ENCODE measurements around the gene NGEF. TPM values are rescaled to one million over a fixed set of nuclear protein-coding genes. Genes with fewer than 3 reads are reported as not detected.

The NGEF gene
- total RNA-seq, 4 donors from 2014 or later, result 4.0 to 16.5 (median 6.2) TPM

DNA sequence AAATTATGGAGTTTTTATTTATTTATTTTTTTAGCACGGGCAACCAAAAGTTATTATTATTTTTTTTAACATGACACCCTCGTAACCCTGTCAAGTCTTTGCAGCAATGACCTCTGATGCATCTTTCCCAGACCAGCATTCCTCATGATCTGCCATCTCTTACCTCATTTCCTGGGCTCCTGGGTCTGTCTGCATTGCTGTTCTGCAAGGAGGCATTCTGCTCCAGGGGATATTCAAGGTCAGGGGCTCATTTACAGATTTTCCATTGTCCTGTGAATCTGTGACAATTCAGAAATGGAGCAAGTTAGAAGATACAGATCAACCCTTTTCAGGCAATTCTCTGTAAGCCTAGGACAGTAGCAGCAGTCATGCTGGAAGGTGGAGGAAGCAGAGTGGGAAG, 43.0 kb downstream of the NGEF start:
- no peak for DNase-seq
- Histone ChIP-seq H3K4me1 (no peaks in the 10 kb centered on the region), H3K36me3 (no peaks in the 10 kb centered on the region), H3K9me3 (no peaks in the 10 kb centered on the region), H3K4me3 (no peak overlapping the region), H3K27me3 (no peaks in the 10 kb centered on the region), H3K27ac (no peak overlapping the region)
- no peak for TF ChIP-seq POLR2A (IDR thresholded peaks at IDR 0.05)
- TF ChIP-seq, protein P1, sequence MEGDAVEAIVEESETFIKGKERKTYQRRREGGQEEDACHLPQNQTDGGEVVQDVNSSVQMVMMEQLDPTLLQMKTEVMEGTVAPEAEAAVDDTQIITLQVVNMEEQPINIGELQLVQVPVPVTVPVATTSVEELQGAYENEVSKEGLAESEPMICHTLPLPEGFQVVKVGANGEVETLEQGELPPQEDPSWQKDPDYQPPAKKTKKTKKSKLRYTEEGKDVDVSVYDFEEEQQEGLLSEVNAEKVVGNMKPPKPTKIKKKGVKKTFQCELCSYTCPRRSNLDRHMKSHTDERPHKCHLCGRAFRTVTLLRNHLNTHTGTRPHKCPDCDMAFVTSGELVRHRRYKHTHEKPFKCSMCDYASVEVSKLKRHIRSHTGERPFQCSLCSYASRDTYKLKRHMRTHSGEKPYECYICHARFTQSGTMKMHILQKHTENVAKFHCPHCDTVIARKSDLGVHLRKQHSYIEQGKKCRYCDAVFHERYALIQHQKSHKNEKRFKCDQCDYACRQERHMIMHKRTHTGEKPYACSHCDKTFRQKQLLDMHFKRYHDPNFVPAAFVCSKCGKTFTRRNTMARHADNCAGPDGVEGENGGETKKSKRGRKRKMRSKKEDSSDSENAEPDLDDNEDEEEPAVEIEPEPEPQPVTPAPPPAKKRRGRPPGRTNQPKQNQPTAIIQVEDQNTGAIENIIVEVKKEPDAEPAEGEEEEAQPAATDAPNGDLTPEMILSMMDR (IDR thresholded peaks at IDR 0.05), result no peak
- 89 to 95% methylated on average over 2 of the region's 2 CpGs for WGBS, 2 donors
- intact Hi-C loops (cut with DNase I), result no loop called here

DNA sequence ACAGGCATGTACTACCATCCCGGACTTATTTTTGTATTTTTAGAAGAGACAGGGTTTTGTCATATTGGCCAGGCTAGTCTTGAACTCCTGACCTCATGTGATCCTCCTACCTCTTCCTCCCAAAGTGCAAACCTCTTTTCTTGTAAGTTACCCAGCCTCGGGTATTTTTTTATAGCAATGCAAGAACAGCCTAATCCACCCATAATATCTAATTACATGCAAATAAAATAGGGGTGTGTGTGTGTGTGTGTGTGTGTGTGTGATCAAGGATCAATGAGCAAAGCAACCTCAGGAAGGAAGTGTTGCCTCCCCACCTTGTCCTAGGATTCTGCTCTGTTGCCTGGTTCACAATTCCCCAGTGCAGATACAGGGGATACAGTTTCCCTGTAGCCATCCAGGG, 45.6 kb downstream of the NGEF start:
- Histone ChIP-seq H3K4me3 (no peak overlapping the region), H3K9me3 (no peaks in the 10 kb centered on the region), H3K27me3 (peaks cover 0 to under 1% (median 0%) of the 10 kb centered on the region in 4 donors), H3K36me3 (no peaks in the 10 kb centered on the region), H3K27ac (no peak overlapping the region), H3K4me1 (no peaks in the 10 kb centered on the region)
- intact Hi-C loops (cut with DNase I), result no loop called here
- 54 to 63% methylated on average over 2 of the region's 2 CpGs for WGBS, 2 donors
- no peak for TF ChIP-seq POLR2A (IDR thresholded peaks at IDR 0.05)
- TF ChIP-seq, protein P1 (IDR thresholded peaks at IDR 0.05), result no peak
- no peak for DNase-seq

DNA sequence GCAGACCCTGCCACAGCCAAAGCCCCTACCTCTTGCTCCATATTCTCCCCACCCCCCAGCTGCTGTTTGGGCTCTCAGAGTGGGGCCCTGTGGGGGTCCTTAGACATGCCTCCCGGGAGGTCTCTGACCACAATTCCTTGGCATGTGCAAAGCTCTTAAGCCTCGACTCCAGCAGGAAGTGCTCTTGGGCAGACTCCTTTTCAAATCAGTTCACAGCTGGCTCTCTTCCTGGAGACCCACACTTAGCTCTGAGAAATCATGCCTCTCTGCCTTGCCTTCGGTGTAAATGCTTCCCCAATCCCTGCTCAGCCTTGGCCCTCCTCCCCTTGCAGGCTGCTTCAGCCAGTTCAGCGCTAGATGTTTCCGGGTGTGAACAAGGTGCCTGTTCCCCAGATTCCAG, 46.9 kb downstream of the NGEF start:
- 48 to 53% methylated on average over 5 of the region's 5 CpGs for WGBS, 2 donors
- TF ChIP-seq POLR2A (IDR thresholded peaks at IDR 0.05), result no peak
- TF ChIP-seq, protein P1 (IDR thresholded peaks at IDR 0.05), result no peak
- no peak for DNase-seq
- Histone ChIP-seq H3K27me3 (peaks cover 0 to 5% (median 0%) of the 10 kb centered on the region in 4 donors), H3K27ac (no peak overlapping the region), H3K36me3 (no peaks in the 10 kb centered on the region), H3K4me3 (no peak overlapping the region), H3K4me1 (no peaks in the 10 kb centered on the region), H3K9me3 (peaks cover 0 to 12% (median 0%) of the 10 kb centered on the region in 3 donors)
- intact Hi-C loops (cut with DNase I), result no loop called here

DNA sequence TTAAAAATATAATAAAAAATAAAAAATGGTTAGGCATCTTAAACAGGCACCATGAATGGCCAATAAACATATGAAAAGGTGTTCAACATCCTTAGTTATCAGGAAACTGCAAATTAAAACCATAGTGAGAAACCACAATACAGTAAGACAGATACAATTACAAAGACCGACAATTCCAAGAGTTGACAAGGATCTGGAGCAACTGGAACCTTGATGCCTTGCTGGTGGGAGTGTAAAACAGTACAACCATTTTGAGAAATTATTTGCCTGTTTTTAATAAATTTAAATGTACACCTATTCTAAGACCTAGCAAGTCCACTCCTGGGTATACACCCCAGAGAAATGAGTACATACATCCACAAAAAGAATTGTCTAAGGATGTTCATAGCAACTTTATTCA, 49.1 kb downstream of the NGEF start:
- Histone ChIP-seq H3K9me3 (peaks cover 0 to 12% (median 0%) of the 10 kb centered on the region in 3 donors), H3K36me3 (no peaks in the 10 kb centered on the region), H3K27ac (no peak overlapping the region), H3K4me1 (no peaks in the 10 kb centered on the region), H3K27me3 (peaks cover 0 to 5% (median 0%) of the 10 kb centered on the region in 4 donors), H3K4me3 (no peak overlapping the region)
- TF ChIP-seq, protein P1 (IDR thresholded peaks at IDR 0.05), result no peak
- TF ChIP-seq POLR2A (IDR thresholded peaks at IDR 0.05), result no peak
- intact Hi-C loops (cut with DNase I), result no loop called here
- WGBS, 2 donors, result 94 to 100% methylated on average over 1 of the region's 1 CpG
- DNase-seq, result no peak

DNA sequence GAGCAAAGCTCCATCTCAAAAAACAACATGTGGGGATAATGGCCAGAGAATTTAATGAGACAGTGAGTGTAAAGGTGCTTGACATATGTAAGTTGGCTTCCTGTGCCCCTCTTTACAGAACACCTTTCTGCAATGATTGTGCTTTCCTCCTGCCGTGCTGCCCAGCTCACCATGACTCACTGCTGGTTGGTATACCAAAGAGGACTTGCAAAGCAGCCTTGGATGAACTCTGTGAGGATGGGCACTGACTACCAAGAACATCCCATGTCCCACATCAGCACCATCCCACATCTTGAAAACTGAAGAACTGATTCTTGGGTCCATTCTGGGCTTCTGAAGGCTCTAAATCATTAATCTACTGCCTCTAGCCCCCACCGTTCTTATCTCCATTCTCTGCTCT, 52.2 kb downstream of the NGEF start:
- no peaks in the 10 kb centered on the region for H3K36me3 ChIP-seq
- TF ChIP-seq, protein P1 (IDR thresholded peaks at IDR 0.05), result no peak
- no peak for TF ChIP-seq POLR2A (IDR thresholded peaks at IDR 0.05)
- 55 to 67% methylated on average over 2 of the region's 2 CpGs for WGBS, 2 donors
- H3K4me3 ChIP-seq, result no peak overlapping the region
- peaks cover 0 to 12% (median 0%) of the 10 kb centered on the region in 3 donors for H3K9me3 ChIP-seq
- no peaks in the 10 kb centered on the region for H3K4me1 ChIP-seq
- intact Hi-C loops (cut with DNase I), result no loop called here
- H3K27me3 ChIP-seq, result peaks cover 0 to 5% (median 0%) of the 10 kb centered on the region in 4 donors
- no peak for DNase-seq
- H3K27ac ChIP-seq, result no peak overlapping the region
